Measurements from ENCODE around the gene CCBE1.

- TF ChIP-seq TAF1 (IDR thresholded peaks at IDR 0.05; ENCODE audit: low read depth) = no peak
- no peak for TF ChIP-seq RAD21 (IDR thresholded peaks at IDR 0.05; ENCODE audit: low read depth)
- no peak for TF ChIP-seq MAX (IDR thresholded peaks at IDR 0.05)
- TF ChIP-seq EP300 (IDR thresholded peaks at IDR 0.05; ENCODE audit: borderline replicate concordance) = no peak
- no peak for TF ChIP-seq YY1 (IDR thresholded peaks at IDR 0.05; ENCODE audit: low read depth)
- no peak for TF ChIP-seq CEBPB (IDR thresholded peaks at IDR 0.05)
- no peak for TF ChIP-seq ZBTB7A (IDR thresholded peaks at IDR 0.05; ENCODE audit: low read depth)
- no peak for TF ChIP-seq EGR1 (IDR thresholded peaks at IDR 0.05)
- TF ChIP-seq FOXM1 (IDR thresholded peaks at IDR 0.05; ENCODE audit: borderline replicate concordance, low read depth) = no peak
Observed at GRCh38 chr18:59735269-59735860, 38.1 kb upstream of the CCBE1 start.

Data from Ishikawa (cell line).